Lower lobe of right lung (tissue), 2 donors: ENCODE measurements around the gene SGPP1. TPM values are rescaled to one million over a fixed set of nuclear protein-coding genes. Genes with fewer than 3 reads are reported as not detected.
"Not testable (repeated sequence)": the region's sequence is repeated elsewhere in the genome, so short reads cannot be mapped to it uniquely, and the experiment has no call there.

Source experiments
- ATAC-seq, 2 donors: fragments of 200-7000 bp; cut with Tn5 transposase; one replicate each; pipeline ENCODE4 v1.9.1; 2020 to 2022; ENCODE audit warnings: mild to moderate bottlenecking in 2 of 2, moderate library complexity in 2 of 2
- DNase-seq: peaks from one replicate; pipeline ENCODE4 v3.0.0-alpha.2; 2020
- H3K27ac ChIP-seq: fragments of 200-600 bp; one replicate; pipeline ENCODE4 v1.8.0; 2022
- H3K27me3 ChIP-seq: fragments of 200-600 bp; one replicate; pipeline ENCODE4 v1.8.0; 2022; ENCODE audit warnings: low read depth
- H3K36me3 ChIP-seq: fragments of 200-600 bp; one replicate; pipeline ENCODE4 v1.8.0; 2022; ENCODE audit warnings: mild to moderate bottlenecking
- H3K4me1 ChIP-seq: fragments of 200-600 bp; one replicate; pipeline ENCODE4 v1.8.0; 2022
- H3K4me3 ChIP-seq: fragments of 200-600 bp; one replicate; pipeline ENCODE4 v1.8.0; 2022; ENCODE audit warnings: mild to moderate bottlenecking
- H3K9me3 ChIP-seq: fragments of 200-600 bp; one replicate; pipeline ENCODE4 v1.8.0; 2022
- CTCF ChIP-seq: fragments of 200-600 bp; IDR thresholded peaks from one replicate; pipeline ENCODE4 v1.8.0; 2022; ENCODE audit warnings: antibody characterized with exemption, mild to moderate bottlenecking
- intact Hi-C: fragments of 100-400 bp; cut with DNase I; formaldehyde crosslinking; loops from one replicate; pipeline ENCODE4 v1.11.0; 2022
- total RNA-seq: library from RNA; stranded (reverse); fragmentation: NEBNext Ultra II Directional; extraction: Animal tissue kit (Norgen Biotek cat#: 25700); gene quantifications from one replicate; pipeline ENCODE4 v1.2.1, GENCODE V29; 2021
- donor health status: DM: no; HTN: yes; CAD: no; lungs with severe emphysema.

The SGPP1 gene
- total RNA-seq, 1 donor from 2014 or later: 20.8 TPM

- no peak for DNase-seq
- no peak overlapping the region for H3K27ac ChIP-seq
- no peak for TF ChIP-seq CTCF
- ATAC-seq: peak in 1 of 2 donors; percentile 38
- H3K36me3 ChIP-seq: no peaks in the 10 kb centered on the region
- H3K4me1 ChIP-seq: no peaks in the 10 kb centered on the region
- H3K9me3 ChIP-seq: no peaks in the 10 kb centered on the region
- intact Hi-C loops: no loop called here
- H3K4me3 ChIP-seq: no peak overlapping the region
- H3K27me3 ChIP-seq: no peaks in the 10 kb centered on the region
Measured at GRCh38 chr14:63663428-63664341, 64.2 kb downstream of the SGPP1 start.

DNA sequence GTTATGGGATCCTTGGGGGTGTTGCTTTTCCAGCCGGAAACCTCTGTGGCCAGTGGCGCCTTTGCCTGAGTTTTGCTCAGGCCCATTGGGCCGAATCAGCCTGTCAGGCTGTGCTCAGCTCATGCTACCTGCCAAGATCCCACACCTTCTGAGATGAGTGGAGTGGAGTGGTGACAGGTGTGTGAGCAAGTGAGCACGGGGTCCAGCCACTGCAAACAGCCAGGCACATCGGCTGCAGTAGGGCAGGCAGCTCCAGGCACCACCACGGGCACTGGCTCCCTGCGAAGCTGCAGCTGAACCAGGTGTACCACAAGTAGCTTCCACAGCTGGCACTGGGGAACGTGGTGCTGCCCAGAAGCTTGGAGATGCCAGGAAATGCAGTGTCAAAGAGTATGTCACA is 65.1 kb downstream of the SGPP1 start:
- Histone ChIP-seq H3K4me3 (no peak overlapping the region), H3K27ac (no peak overlapping the region), H3K27me3 (no peaks in the 10 kb centered on the region), H3K9me3 (no peaks in the 10 kb centered on the region), H3K36me3 (no peaks in the 10 kb centered on the region), H3K4me1 (no peaks in the 10 kb centered on the region)
- intact Hi-C loops: no loop called here
- ATAC-seq (peak in 1 of 2 donors; percentile 19), DNase-seq (no peak)
- TF ChIP-seq CTCF: no peak

GRCh38 chr14:63661881-63662280 is 66.0 kb downstream of the SGPP1 start:
- H3K36me3 ChIP-seq, DNase-seq, H3K9me3 ChIP-seq, H3K27me3 ChIP-seq, H3K4me1 ChIP-seq, ATAC-seq, intact Hi-C loops, H3K27ac ChIP-seq, H3K4me3 ChIP-seq: not testable (repeated sequence)

GRCh38 chr14:63659726-63660125 is 68.1 kb downstream of the SGPP1 start:
- TF ChIP-seq CTCF: no peak
- no peaks in the 10 kb centered on the region for H3K9me3 ChIP-seq
- ATAC-seq: no peak
- no peaks in the 10 kb centered on the region for H3K27me3 ChIP-seq
- H3K4me3 ChIP-seq: no peak overlapping the region
- DNase-seq: no peak
- H3K27ac ChIP-seq: no peak overlapping the region
- H3K36me3 ChIP-seq: no peaks in the 10 kb centered on the region
- intact Hi-C loops: no loop called here
- peaks cover 4% of the 10 kb centered on the region for H3K4me1 ChIP-seq

GRCh38 chr14:63656194-63656593 is 71.7 kb downstream of the SGPP1 start:
- intact Hi-C loops: no loop called here
- Histone ChIP-seq H3K4me1 (peaks cover 5% of the 10 kb centered on the region), H3K36me3 (peaks cover 2% of the 10 kb centered on the region), H3K27ac (no peak overlapping the region), H3K9me3 (no peaks in the 10 kb centered on the region), H3K4me3 (no peak overlapping the region), H3K27me3 (no peaks in the 10 kb centered on the region)
- DNase-seq: no peak
- ATAC-seq: peak in 1 of 2 donors; percentile 43
- no peak for TF ChIP-seq CTCF

DNA sequence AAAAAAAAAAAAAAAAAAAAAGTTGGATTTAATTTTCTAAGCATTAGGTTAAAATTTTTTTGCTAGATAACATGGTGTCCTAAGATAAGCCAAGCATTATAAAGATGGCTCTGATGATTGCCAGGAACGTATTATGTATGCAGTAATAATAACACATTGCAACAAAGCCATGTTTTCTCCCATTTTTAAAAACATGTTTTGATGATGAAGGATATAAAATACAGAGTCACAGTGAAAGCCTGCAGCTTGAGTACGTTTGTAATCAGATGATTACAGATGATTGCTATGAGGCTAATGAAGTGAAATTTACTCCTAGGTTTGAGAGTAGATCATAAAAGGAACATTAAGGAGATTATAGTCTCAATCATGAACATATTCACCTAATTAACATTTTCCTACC is 72.9 kb downstream of the SGPP1 start:
- intact Hi-C loops: no loop called here
- Histone ChIP-seq H3K9me3 (no peaks in the 10 kb centered on the region), H3K27me3 (no peaks in the 10 kb centered on the region), H3K4me1 (peaks cover 14% of the 10 kb centered on the region), H3K27ac (no peak overlapping the region), H3K4me3 (no peak overlapping the region), H3K36me3 (peaks cover 2% of the 10 kb centered on the region)
- ATAC-seq (no peak), DNase-seq (no peak)
- no peak for TF ChIP-seq CTCF
